Natural killer cell treated with Interleukin-12 subunit alpha and Interleukin-12 subunit beta and Interleukin-15 and Interleukin-18, amount 100 ng/mL, for 72 hours (primary cell): ENCODE measurements around the gene BCAS3. TPM values are rescaled to one million over a fixed set of nuclear protein-coding genes. Genes with fewer than 3 reads are reported as not detected.

Experiments used
- ATAC-seq, 2 donors: fragments of 150-1000 bp; cut with Tn5 transposase in 1 of 2; sonication (Bioruptor Pico), chemical (Tn5 transposase) in 1 of 2; 2 replicates each; pipeline ENCODE4 v1.10.0; 2021
- DNase-seq: peaks from one replicate; pipeline ENCODE4 v3.0.0; 2022; ENCODE audit warnings: low spot score
- H3K27ac Mint-ChIP-seq, 2 donors: 1 replicate in 1 of 2; 2 replicates in 1 of 2; pipeline ENCODE4 v1.8.0; 2022; ENCODE audit warnings: mixed read lengths in 2 of 2, mild to moderate bottlenecking in 1 of 2, moderate library complexity in 1 of 2
- H3K27me3 Mint-ChIP-seq, 2 donors: 1 replicate in 1 of 2; 2 replicates in 1 of 2; pipeline ENCODE4 v1.8.0; 2022; ENCODE audit warnings: mixed read lengths in 2 of 2
- H3K36me3 Mint-ChIP-seq: one replicate; pipeline ENCODE4 v1.8.0; 2022; ENCODE audit warnings: mixed read lengths
- H3K4me1 Mint-ChIP-seq, 2 donors: 1 replicate in 1 of 2; 2 replicates in 1 of 2; pipeline ENCODE4 v1.8.0; 2022; ENCODE audit warnings: low read depth in 2 of 2, mixed read lengths in 2 of 2, mild to moderate bottlenecking in 1 of 2
- H3K4me3 Mint-ChIP-seq: one replicate; pipeline ENCODE4 v1.8.0; 2022; ENCODE audit warnings: mixed read lengths
- H3K9me3 Mint-ChIP-seq: 2 replicates; pipeline ENCODE4 v1.8.0; 2022; ENCODE audit warnings: mixed read lengths
- total RNA-seq, 2 donors: library from RNA; stranded (reverse); gene quantifications; one replicate each; pipeline ENCODE4 v1.2.3, GENCODE V29; 2022

Gene BCAS3
- total RNA-seq, 2 donors from 2014 or later: 19.5 to 26.4 TPM

DNA sequence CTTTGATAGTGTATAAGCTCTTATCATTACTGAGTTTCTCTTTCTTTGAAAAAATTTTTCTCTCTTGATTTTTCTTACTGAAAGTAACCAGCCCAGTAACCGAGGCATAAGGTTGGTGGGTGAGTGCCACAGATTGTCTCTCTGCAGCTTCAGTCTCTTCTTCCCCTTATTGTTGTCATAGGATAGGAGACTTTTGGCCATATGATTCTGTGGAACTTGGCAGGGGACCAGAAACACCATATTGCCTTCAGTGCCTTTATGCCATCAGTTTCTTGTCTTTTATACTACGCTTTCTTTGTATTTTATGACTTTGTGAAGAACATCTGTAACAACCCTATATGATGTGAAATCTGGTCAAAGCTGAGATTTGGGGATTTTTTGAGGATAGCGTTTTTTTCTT lies 380.4 kb downstream of the BCAS3 start:
- Mint-ChIP-seq H3K4me3 (no peak overlapping the region), H3K27ac (no peak overlapping the region), H3K27me3 (no peaks in the 10 kb centered on the region), H3K9me3 (no peaks in the 10 kb centered on the region), H3K36me3 (no peaks in the 10 kb centered on the region), H3K4me1 (peaks cover 13 to 18% of the 10 kb centered on the region in 2 donors)
- ATAC-seq (no peak), DNase-seq (no peak)

DNA sequence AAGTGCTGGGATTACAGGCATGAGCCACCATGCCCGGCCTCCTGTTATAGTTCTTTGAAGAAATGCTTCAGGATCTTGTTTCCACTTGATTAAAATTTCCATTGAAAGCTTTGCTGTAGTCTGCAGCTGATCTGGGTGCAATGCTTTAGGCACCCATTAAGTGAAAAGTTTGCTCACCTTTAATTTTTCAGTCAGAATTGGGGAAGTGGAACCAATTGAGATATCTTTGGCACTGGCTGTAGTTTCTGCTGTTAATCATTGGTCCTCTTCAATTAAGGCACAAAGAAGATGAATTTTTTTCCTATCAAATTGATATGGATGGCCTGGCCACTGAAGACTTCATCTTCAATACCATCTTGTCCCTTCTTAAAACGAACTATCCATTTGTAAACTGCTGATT lies 385.9 kb downstream of the BCAS3 start:
- Mint-ChIP-seq H3K36me3 (no peaks in the 10 kb centered on the region), H3K27ac (no peak overlapping the region), H3K4me1 (peaks cover 9 to 12% of the 10 kb centered on the region in 2 donors), H3K9me3 (no peaks in the 10 kb centered on the region), H3K27me3 (no peaks in the 10 kb centered on the region), H3K4me3 (no peak overlapping the region)
- DNase-seq: no peak
- ATAC-seq: no peak

DNA sequence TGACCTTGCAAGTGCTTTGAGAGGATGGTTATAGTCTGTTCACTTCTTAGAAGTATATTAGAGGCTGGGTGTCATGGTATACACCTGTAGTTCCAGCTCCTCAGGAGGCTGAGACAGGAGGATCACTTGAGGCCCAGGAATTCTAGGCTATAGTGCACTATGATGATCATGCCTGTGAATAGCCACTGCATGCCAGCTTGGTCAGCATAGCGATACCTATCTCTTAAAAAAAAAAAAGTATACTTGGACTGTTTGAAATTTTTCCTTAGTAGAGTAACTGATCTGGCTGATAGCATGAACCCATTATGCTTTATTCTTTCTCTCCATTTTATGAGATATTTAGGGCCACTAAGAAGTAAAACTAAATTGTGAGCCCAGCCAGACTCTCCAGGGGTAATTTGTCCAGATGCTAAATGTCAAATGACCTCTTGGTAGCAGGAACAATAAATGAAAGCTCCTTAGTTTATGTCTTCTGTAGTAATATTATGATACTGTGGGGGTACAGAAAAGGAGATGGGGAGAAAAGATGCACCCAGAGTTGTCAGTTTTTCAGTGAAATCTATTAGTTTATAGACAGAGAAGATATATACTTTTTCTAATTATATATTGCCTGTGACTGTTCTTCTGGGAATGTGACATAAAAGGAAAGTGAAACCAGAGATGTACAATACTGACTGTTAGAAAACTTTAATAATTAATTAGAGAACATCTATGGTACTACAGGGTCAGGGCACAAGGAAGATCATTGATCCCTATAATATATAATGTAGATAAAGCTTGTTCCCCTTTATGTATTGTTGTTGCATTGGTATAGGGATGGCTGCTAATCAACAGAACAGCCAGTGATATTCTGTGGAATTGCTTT lies 386.7 kb downstream of the BCAS3 start:
- Mint-ChIP-seq H3K27ac (peak overlapping the region in 1 of 2 donors; percentile 31), H3K9me3 (no peaks in the 10 kb centered on the region), H3K4me1 (peaks cover 9 to 12% of the 10 kb centered on the region in 2 donors), H3K27me3 (no peaks in the 10 kb centered on the region), H3K36me3 (no peaks in the 10 kb centered on the region), H3K4me3 (peak overlapping the region; percentile 23)
- ATAC-seq: no peak
- DNase-seq: no peak

- Mint-ChIP-seq H3K9me3 (no peaks in the 10 kb centered on the region), H3K4me3 (peak overlapping the region; percentile 11), H3K4me1 (peaks cover 6 to 8% of the 10 kb centered on the region in 2 donors), H3K27me3 (no peaks in the 10 kb centered on the region), H3K36me3 (no peaks in the 10 kb centered on the region), H3K27ac (no peak overlapping the region)
- DNase-seq (no peak), ATAC-seq (no peak)
Measured at GRCh38 chr17:61065263-61065773, 387.7 kb downstream of the BCAS3 start.

DNA sequence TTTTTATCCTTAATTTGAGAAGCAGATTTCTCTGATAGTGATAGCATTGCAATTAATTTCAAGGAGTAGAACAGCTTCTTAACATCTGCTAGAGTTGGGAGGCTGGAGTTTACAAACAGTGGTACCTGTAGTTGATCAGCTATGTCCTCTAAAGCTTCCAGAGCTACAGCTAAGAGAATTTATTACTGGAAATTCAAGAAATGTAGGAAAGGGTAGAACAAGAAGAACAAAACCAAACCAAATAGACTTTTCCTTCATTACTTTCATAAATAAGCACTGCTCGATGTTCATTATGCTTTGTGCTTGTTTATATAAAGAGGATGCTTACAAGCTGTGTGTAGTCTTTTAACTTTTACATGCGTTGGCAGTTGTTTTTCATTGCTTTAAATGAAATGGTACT lies 388.4 kb downstream of the BCAS3 start:
- no peaks in the 10 kb centered on the region for H3K27me3 Mint-ChIP-seq
- H3K9me3 Mint-ChIP-seq: no peaks in the 10 kb centered on the region
- no peak for ATAC-seq
- H3K36me3 Mint-ChIP-seq: no peaks in the 10 kb centered on the region
- H3K27ac Mint-ChIP-seq: no peak overlapping the region
- no peak overlapping the region for H3K4me3 Mint-ChIP-seq
- no peak for DNase-seq
- peaks cover 6 to 8% of the 10 kb centered on the region in 2 donors for H3K4me1 Mint-ChIP-seq

GRCh38 chr17:61070649-61071048 lies 393.0 kb downstream of the BCAS3 start:
- Mint-ChIP-seq H3K27ac (no peak overlapping the region), H3K36me3 (no peaks in the 10 kb centered on the region), H3K27me3 (no peaks in the 10 kb centered on the region), H3K4me3 (no peak overlapping the region), H3K9me3 (no peaks in the 10 kb centered on the region), H3K4me1 (no peaks in the 10 kb centered on the region)
- peak in 1 of 2 donors; percentile 51 for ATAC-seq
- no peak for DNase-seq

- H3K27ac Mint-ChIP-seq: no peak overlapping the region
- no peaks in the 10 kb centered on the region for H3K9me3 Mint-ChIP-seq
- H3K4me3 Mint-ChIP-seq: no peak overlapping the region
- no peak for ATAC-seq
- no peaks in the 10 kb centered on the region for H3K36me3 Mint-ChIP-seq
- H3K4me1 Mint-ChIP-seq: no peaks in the 10 kb centered on the region
- DNase-seq: no peak
- H3K27me3 Mint-ChIP-seq: no peaks in the 10 kb centered on the region
Measured at GRCh38 chr17:61072648-61073047, 395.0 kb downstream of the BCAS3 start.

GRCh38 chr17:61073131-61073530 lies 395.5 kb downstream of the BCAS3 start:
- ATAC-seq (no peak), DNase-seq (no peak)
- no peak overlapping the region for H3K4me3 Mint-ChIP-seq
- no peaks in the 10 kb centered on the region for H3K4me1 Mint-ChIP-seq
- H3K36me3 Mint-ChIP-seq: no peaks in the 10 kb centered on the region
- no peaks in the 10 kb centered on the region for H3K27me3 Mint-ChIP-seq
- peak overlapping the region in 1 of 2 donors; percentile 58 for H3K27ac Mint-ChIP-seq
- no peaks in the 10 kb centered on the region for H3K9me3 Mint-ChIP-seq

GRCh38 chr17:61073799-61074513 lies 396.3 kb downstream of the BCAS3 start:
- no peaks in the 10 kb centered on the region for H3K9me3 Mint-ChIP-seq
- no peak overlapping the region for H3K4me3 Mint-ChIP-seq
- no peaks in the 10 kb centered on the region for H3K27me3 Mint-ChIP-seq
- no peaks in the 10 kb centered on the region for H3K36me3 Mint-ChIP-seq
- peak overlapping the region in 1 of 2 donors; percentile 58 for H3K27ac Mint-ChIP-seq
- no peaks in the 10 kb centered on the region for H3K4me1 Mint-ChIP-seq
- DNase-seq (no peak), ATAC-seq (no peak)

DNA sequence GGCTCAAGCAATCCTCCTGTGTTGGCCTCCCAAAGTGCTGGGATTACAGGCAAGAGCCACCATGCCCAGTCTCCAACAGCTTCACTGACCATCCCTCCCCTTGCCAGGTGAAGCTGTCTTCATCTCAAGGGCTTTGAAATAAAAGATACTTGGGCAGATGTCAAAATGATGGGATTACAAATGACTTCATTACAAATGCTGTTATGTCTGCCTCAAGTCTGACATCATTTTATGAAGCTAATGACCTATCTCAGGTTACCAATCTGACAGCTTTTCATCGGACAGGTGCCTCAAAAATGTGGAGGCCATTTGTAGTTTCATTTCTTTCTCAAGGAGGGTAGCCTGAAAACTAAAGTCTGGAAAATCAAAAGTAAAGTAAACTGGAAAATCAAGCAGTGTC lies 398.3 kb downstream of the BCAS3 start:
- DNase-seq: no peak
- H3K9me3 Mint-ChIP-seq: no peaks in the 10 kb centered on the region
- no peaks in the 10 kb centered on the region for H3K4me1 Mint-ChIP-seq
- H3K27ac Mint-ChIP-seq: no peak overlapping the region
- H3K4me3 Mint-ChIP-seq: no peak overlapping the region
- no peaks in the 10 kb centered on the region for H3K36me3 Mint-ChIP-seq
- H3K27me3 Mint-ChIP-seq: no peaks in the 10 kb centered on the region
- ATAC-seq: no peak

DNA sequence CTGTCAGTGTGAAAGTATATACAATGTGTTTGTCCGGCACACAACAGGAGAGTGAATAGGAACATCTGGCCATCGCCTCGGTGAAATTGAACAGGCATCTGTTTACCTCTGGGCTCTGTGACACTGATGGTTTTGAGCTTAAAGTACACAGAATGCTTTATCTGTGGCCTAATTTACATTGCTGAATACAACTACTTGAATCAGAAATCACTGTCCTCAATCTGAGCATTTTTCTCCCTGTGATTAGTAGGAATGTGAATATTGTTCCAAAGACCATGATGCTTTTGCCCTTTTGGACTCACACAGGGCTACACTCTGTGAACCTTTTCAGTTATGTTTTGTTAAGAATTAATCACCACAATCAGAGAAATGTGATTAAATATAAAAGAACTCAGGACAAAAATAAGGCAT lies 399.0 kb downstream of the BCAS3 start:
- no peak for ATAC-seq
- Mint-ChIP-seq H3K27me3 (no peaks in the 10 kb centered on the region), H3K27ac (no peak overlapping the region), H3K9me3 (no peaks in the 10 kb centered on the region), H3K36me3 (peaks cover 2% of the 10 kb centered on the region), H3K4me3 (no peak overlapping the region), H3K4me1 (no peaks in the 10 kb centered on the region)
- DNase-seq: no peak

GRCh38 chr17:61081959-61082358 lies 404.3 kb downstream of the BCAS3 start:
- H3K9me3 Mint-ChIP-seq: no peaks in the 10 kb centered on the region
- no peak overlapping the region for H3K27ac Mint-ChIP-seq
- H3K36me3 Mint-ChIP-seq: peaks cover 6% of the 10 kb centered on the region
- no peaks in the 10 kb centered on the region for H3K4me1 Mint-ChIP-seq
- no peak overlapping the region for H3K4me3 Mint-ChIP-seq
- DNase-seq (no peak), ATAC-seq (no peak)
- H3K27me3 Mint-ChIP-seq: no peaks in the 10 kb centered on the region

- Mint-ChIP-seq H3K27ac (no peak overlapping the region), H3K36me3 (peaks cover 6% of the 10 kb centered on the region)
Measured at GRCh38 chr17:61084260-61084659, 406.6 kb downstream of the BCAS3 start.

DNA sequence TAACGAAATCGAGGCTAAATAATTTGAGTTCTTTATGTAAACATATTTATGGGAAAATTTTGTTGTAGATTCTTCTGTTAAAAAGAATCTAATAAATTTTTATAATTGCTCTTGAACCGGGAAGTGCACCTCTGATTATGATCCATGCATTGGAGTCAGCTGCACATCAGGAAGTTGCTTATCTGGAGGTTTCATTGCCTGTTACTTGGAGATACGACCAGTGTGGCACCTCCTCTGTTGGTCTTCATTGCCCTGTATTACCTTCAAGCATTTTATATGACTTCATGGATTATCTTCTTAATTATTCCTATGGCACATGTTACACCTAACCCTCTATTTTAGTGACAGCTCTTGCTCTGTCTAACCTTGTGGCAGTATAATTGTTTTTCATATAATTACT lies 409.4 kb downstream of the BCAS3 start:
- H3K4me1 Mint-ChIP-seq: no peaks in the 10 kb centered on the region
- DNase-seq (no peak), ATAC-seq (no peak)
- H3K9me3 Mint-ChIP-seq: no peaks in the 10 kb centered on the region
- H3K27ac Mint-ChIP-seq: no peak overlapping the region
- no peaks in the 10 kb centered on the region for H3K27me3 Mint-ChIP-seq
- H3K4me3 Mint-ChIP-seq: no peak overlapping the region
- H3K36me3 Mint-ChIP-seq: peaks cover 2% of the 10 kb centered on the region

More at GRCh38 chr17:61084260-61084659, 406.6 kb downstream of the BCAS3 start:
- H3K4me3 Mint-ChIP-seq: no peak overlapping the region
- no peaks in the 10 kb centered on the region for H3K9me3 Mint-ChIP-seq
- no peaks in the 10 kb centered on the region for H3K27me3 Mint-ChIP-seq
- no peaks in the 10 kb centered on the region for H3K4me1 Mint-ChIP-seq
- DNase-seq (no peak), ATAC-seq (no peak)
